GM12878 (cell line): Measurements from ENCODE around the gene DTX4. TPM values are rescaled to one million over a fixed set of nuclear protein-coding genes. Genes with fewer than 3 reads are reported as not detected.

Experiments used
- BMI1 ChIP-seq: fragments of 450-650 bp; IDR thresholded peaks from 2 replicates; pipeline ENCODE4 v1.6.1; 2016; ENCODE audit warnings: mild to moderate bottlenecking, moderate library complexity, borderline replicate concordance
- CBX3 ChIP-seq: fragments of 200-600 bp; sonication (generic); IDR thresholded peaks from 2 replicates; pipeline ENCODE4 v1.6.1; 2016; ENCODE audit warnings: low read depth, borderline replicate concordance
- CBX5 ChIP-seq: sonication (generic); IDR thresholded peaks from 2 replicates; pipeline ENCODE4 v1.6.1; 2016; ENCODE audit warnings: low read depth, moderate library complexity, mild to moderate bottlenecking, inconsistent platforms
- FOXM1 ChIP-seq: IDR thresholded peaks from 2 replicates; pipeline ENCODE4 v1.6.1; 2012; ENCODE audit warnings: low read depth, mild to moderate bottlenecking, inconsistent platforms, low read length, moderate library complexity
- NR2C1 ChIP-seq: fragments of 450-650 bp; IDR thresholded peaks from 2 replicates; pipeline ENCODE4 v1.6.1; 2017; ENCODE audit warnings: antibody characterized with exemption, mild to moderate bottlenecking, moderate library complexity
- NRF1 ChIP-seq: conservative IDR thresholded peaks from 2 replicates; pipeline ENCODE4 v1.6.1; 2011; ENCODE audit warnings: mild to moderate bottlenecking, low read depth, low read length, improper control_type of control experiment
- RELB ChIP-seq: fragments of 450-650 bp; IDR thresholded peaks from 2 replicates; pipeline ENCODE4 v1.6.1; 2017; ENCODE audit warnings: low read depth, mild to moderate bottlenecking, moderate library complexity
- SIN3A ChIP-seq: IDR thresholded peaks from 2 replicates; pipeline ENCODE4 v1.6.1; 2012; ENCODE audit warnings: low read depth, low read length, improper control_type of control experiment
- SPI1 ChIP-seq: IDR thresholded peaks from 2 replicates; pipeline ENCODE4 v1.6.1; 2011; ENCODE audit warnings: low read depth, mild to moderate bottlenecking, low read length, moderate library complexity, borderline replicate concordance; ENCODE audit not compliant: insufficient read depth
- STAT3 ChIP-seq: IDR thresholded peaks from 2 replicates; pipeline ENCODE4 v1.6.1; 2011; ENCODE audit warnings: low read depth, low read length, improper control_type of control experiment
- TAF1 ChIP-seq: IDR thresholded peaks from 2 replicates; pipeline ENCODE4 v1.6.1; 2011; ENCODE audit warnings: mild to moderate bottlenecking, low read depth, low read length, borderline replicate concordance
- TCF12 ChIP-seq: IDR thresholded peaks from 2 replicates; pipeline ENCODE4 v1.6.1; 2011; ENCODE audit warnings: low read depth, mild to moderate bottlenecking, low read length
- polyA plus RNA-seq, 11 experiments: library from polyadenylated mRNA; depleted of rRNA in 4 of 11; unstranded in 6 of 11; stranded (reverse) in 5 of 11; fragments of >200 nt; fragmentation: Nextera tagmentation in 4 of 11; fragmentation: Illumina TruSeq in 1 of 11; extraction: Ambion mirVana in 4 of 11; extraction: Trizol in 1 of 11; gene quantifications; 1 replicate in 1 of 11; 2 replicates in 10 of 11; pipeline versions ENCODE4 v1.2.1 to v1.2.3, GENCODE V29; 2011 to 2016; ENCODE audit warnings: inconsistent platforms in 2 of 11, missing spikeins in 2 of 11, low read depth in 1 of 11
- total RNA-seq, 4 experiments: library from RNA; depleted of rRNA in 3 of 4; stranded (reverse); fragments of >200 nt in 3 of 4; fragmentation: Illumina TruSeq in 1 of 4; extraction: Trizol in 1 of 4; gene quantifications; 2 replicates each; pipeline versions ENCODE4 v1.2.1 to v1.2.3, GENCODE V29; 2013 to 2021

Gene DTX4
- total and polyA plus RNA-seq, 10 of the 15 experiments (the other 5 are each of a cell fraction or from before 2014, with no cell fraction given): 3.8 to 25.8 (median 10.5) TPM

- TF ChIP-seq RELB: peak; percentile 64
- no peak for TF ChIP-seq SIN3A
- peak; percentile 52 for TF ChIP-seq FOXM1
- no peak for TF ChIP-seq STAT3
- no peak for TF ChIP-seq SPI1
- TF ChIP-seq CBX3: no peak
- TF ChIP-seq NRF1: no peak
- no peak for TF ChIP-seq TCF12
- no peak for TF ChIP-seq NR2C1
- TF ChIP-seq BMI1: no peak
- TF ChIP-seq TAF1: 0 out of 2 replicates have a peak, but pooled peaks have one; percentile 2
- no peak for TF ChIP-seq CBX5
Observed at GRCh38 chr11:59173080-59173963, 1.4 kb downstream of the DTX4 start (continued).
